Heart left ventricle (tissue), 16 donors: ENCODE results near the gene PEAK1. TPM values are rescaled to one million over a fixed set of nuclear protein-coding genes. Genes with fewer than 3 reads are reported as not detected.
A peak's percentile ranks its signal among the peaks of the same experiment; 100 is the strongest.
"Not testable (repeated sequence)": the region's sequence is repeated elsewhere in the genome, so short reads cannot be mapped to it uniquely, and the experiment has no call there.

Source experiments
- ATAC-seq, 4 donors: fragments of 200-7000 bp; cut with Tn5 transposase; one replicate each; pipeline ENCODE4 v1.9.1; 2020 to 2022; ENCODE audit warnings: moderate library complexity in 4 of 4, mild to moderate bottlenecking in 3 of 4, moderate number of reproducible peaks in 1 of 4
- DNase-seq, 5 donors: peaks; one replicate each; pipeline ENCODE4 v3.0.0-alpha.2; 2020
- H3K27ac ChIP-seq, 12 donors: fragments of 200-600 bp; sonication (generic) in 4 of 12; one replicate each; pipeline versions ENCODE4 v1.5.0 to v1.8.0; 2016 to 2022; ENCODE audit warnings: mild to moderate bottlenecking in 2 of 12
- H3K27me3 ChIP-seq, 9 donors: fragments of 200-600 bp; sonication (generic) in 2 of 9; one replicate each; pipeline versions ENCODE4 v1.5.1 to v1.8.0; 2016 to 2022; ENCODE audit warnings: mild to moderate bottlenecking in 3 of 9
- H3K36me3 ChIP-seq, 9 donors: fragments of 200-600 bp; sonication (generic) in 2 of 9; one replicate each; pipeline versions ENCODE4 v1.5.0 to v1.8.0; 2018 to 2022; ENCODE audit warnings: mild to moderate bottlenecking in 2 of 9
- H3K4me1 ChIP-seq, 12 donors: fragments of 200-600 bp; sonication (generic) in 4 of 12; one replicate each; pipeline versions ENCODE4 v1.5.0 to v1.8.0; 2016 to 2022; ENCODE audit warnings: mild to moderate bottlenecking in 3 of 12
- H3K4me3 ChIP-seq, 12 donors: fragments of 200-600 bp; sonication (generic) in 4 of 12; one replicate each; pipeline versions ENCODE4 v1.5.0 to v1.8.0; 2017 to 2022; ENCODE audit warnings: mild to moderate bottlenecking in 9 of 12, moderate library complexity in 4 of 12
- H3K9me3 ChIP-seq, 12 donors: fragments of 200-600 bp; sonication (generic) in 4 of 12; one replicate each; pipeline versions ENCODE4 v1.5.0 to v1.8.0; 2016 to 2022; ENCODE audit warnings: mild to moderate bottlenecking in 1 of 12
- CTCF ChIP-seq, 12 donors: fragments of 200-600 bp; sonication (generic) in 4 of 12; IDR thresholded peaks; one replicate each; pipeline versions ENCODE4 v1.5.0 to v1.8.0; 2018 to 2022; ENCODE audit warnings: antibody characterized with exemption in 12 of 12, mild to moderate bottlenecking in 5 of 12
- POLR2A ChIP-seq, 2 donors: fragments of 450-650 bp; IDR thresholded peaks; one replicate each; pipeline ENCODE4 v1.6.1; 2017; ENCODE audit warnings: antibody characterized with exemption in 2 of 2, mild to moderate bottlenecking in 2 of 2, moderate library complexity in 2 of 2
- whole genome bisulfite sequencing, 4 donors: extraction: QIAGEN DNeasy Blood & Tissue Kit in 2 of 4; methylation state at CpG; one replicate each; pipeline versions ENCODE4 v1.1.5 to v1.1.7; 2013 to 2018; 5-methylcytosine and 5-hydroxymethylcytosine counted together
- intact Hi-C, 10 donors: fragments of 100-400 bp; cut with DNase I; formaldehyde crosslinking; loops; one replicate each; pipeline versions ENCODE4 v1.11.1 to v1.14.2; 2022
- polyA plus RNA-seq, 2 donors: library from polyadenylated mRNA; stranded (reverse); fragments of 200-250 nt; gene quantifications; one replicate each; pipeline ENCODE4 v1.2.3, GENCODE V29; 2013
- total RNA-seq, 9 donors: library from RNA; depleted of rRNA in 2 of 9; stranded (reverse); fragments of >200 nt in 2 of 9; fragmentation: NEBNext Ultra II Directional in 3 of 9; extraction: Animal tissue kit (Norgen Biotek cat#: 25700) in 3 of 9; gene quantifications; one replicate each; pipeline versions ENCODE4 v1.1.0 to v1.2.4, GENCODE V29; 2016 to 2023
- donor health status: ischemic (EF 13 %, LVEDD 7.1; RV severe dilation, severe dysfunction).
- donor health status: healthy with polysubstance abuse.
- donor health status: DM: no; HTN: yes; CAD: no.
- donor health status: DM: no; HTN: no; CAD: no.
- donor health status: ischemic (EF 25% LVEDD 6.9; RV normal size, moderate dysfunction).
- donor health status: ischemic (EF 25% LVEDD 5.7; RV mildly dilated, moderate dysfunction).
- donor health status: healthy.
- donor health status: DM: yes; HTN: yes; CAD: no.
- donor health status: ischemic (EF 35%, LVEDD 5.7; RV mildly dilated, moderate dysfunction).
- donor health status: nonischemic (EF 11% LVEDD 7.7; RV severe dilation, severe dysfunction).
- donor health status: DM: yes; HTN: yes; CAD: no.
- donor health status: PGD.
- donor health status: ischemic (EF 29% LVEDD 5.4; RV normal size, mild dysfunction).
- donor health status: nonischemic (EF 23%, LVEDD 6.1; RV moderate dilation, normal function).

PEAK1 gene
- total and polyA plus RNA-seq, 11 donors: 12.8 to 139 (median 86.3) TPM

GRCh38 chr15:77187751-77188464, 232.0 kb downstream of the PEAK1 start:
- no peaks in the 10 kb centered on the region for H3K36me3 ChIP-seq
- ATAC-seq (peak; percentile 83 to 94 (median 86)), DNase-seq (peak in 4 of 5 donors; percentile 50 to 80 (median 64))
- no peaks in the 10 kb centered on the region for H3K27me3 ChIP-seq
- H3K9me3 ChIP-seq: no peaks in the 10 kb centered on the region
- 40 to 57% (median 49%) methylated on average over 4 of the region's 4 CpGs for WGBS, 4 donors
- peak overlapping the region in 1 of 12 donors; percentile 6 for H3K4me3 ChIP-seq
- peak overlapping the region; percentile 42 to 93 (median 86) for H3K27ac ChIP-seq
- H3K4me1 ChIP-seq: peaks cover 3 to 67% (median 55%) of the 10 kb centered on the region in 12 donors
- TF ChIP-seq CTCF (IDR thresholded peaks at IDR 0.05): no peak
- TF ChIP-seq POLR2A (IDR thresholded peaks at IDR 0.05): no peak
- intact Hi-C loops: loop anchor here (1.0 to 10.0 kb wide), 13 partner anchors 66 to 447 kb away; partner anchors contain the start of genes LINGO1 (in 4 of the 10), HMG20A (in 2 of the 10) and PEAK1 (in 2 of the 10)

GRCh38 chr15:77186594-77187011, 233.3 kb downstream of the PEAK1 start:
- no peaks in the 10 kb centered on the region for H3K9me3 ChIP-seq
- ATAC-seq (peak in 3 of 4 donors; percentile 24 to 53 (median 33)), DNase-seq (no peak)
- no peaks in the 10 kb centered on the region for H3K27me3 ChIP-seq
- WGBS, 4 donors: 42 to 47% (median 44%) methylated on average over 3 of the region's 3 CpGs
- H3K4me3 ChIP-seq: no peak overlapping the region
- peaks cover 0 to 3% (median 2%) of the 10 kb centered on the region in 9 donors for H3K36me3 ChIP-seq
- H3K4me1 ChIP-seq: peaks cover 3 to 66% (median 49%) of the 10 kb centered on the region in 12 donors
- intact Hi-C loops: loop anchor here (1.0 to 10.0 kb wide), 13 partner anchors 64 to 448 kb away; partner anchors contain the start of genes LINGO1 (in 4 of the 10), HMG20A (in 1 of the 10) and PEAK1 (in 1 of the 10)
- H3K27ac ChIP-seq: peak overlapping the region; percentile 42 to 93 (median 86)
- peak; percentile 40 to 76 (median 64) for TF ChIP-seq CTCF (IDR thresholded peaks at IDR 0.05)
- no peak for TF ChIP-seq POLR2A (IDR thresholded peaks at IDR 0.05)

GRCh38 chr15:77185242-77185785, 234.6 kb downstream of the PEAK1 start:
- peaks cover 3 to 76% (median 46%) of the 10 kb centered on the region in 12 donors for H3K4me1 ChIP-seq
- no peaks in the 10 kb centered on the region for H3K27me3 ChIP-seq
- peak overlapping the region in 9 of 12 donors; percentile 42 to 93 (median 87) for H3K27ac ChIP-seq
- no peak for DNase-seq
- peak in 2 of 4 donors; percentile 36 to 54 for ATAC-seq
- no peak overlapping the region for H3K4me3 ChIP-seq
- intact Hi-C loops: loop anchor here in 8 of 10 donors (5.0 to 10.0 kb wide), 7 partner anchors 63 to 449 kb away; partner anchors contain the start of gene LINGO1 (in 4 of the 8)
- H3K36me3 ChIP-seq: peaks cover 0 to 16% (median 14%) of the 10 kb centered on the region in 9 donors
- 51 to 69% (median 62%) methylated on average over 2 of the region's 2 CpGs for WGBS, 4 donors
- TF ChIP-seq CTCF (IDR thresholded peaks at IDR 0.05) (no peak), POLR2A (IDR thresholded peaks at IDR 0.05) (no peak)
- H3K9me3 ChIP-seq: no peaks in the 10 kb centered on the region

- intact Hi-C loops: loop anchor here in 2 of 10 donors (10.0 kb wide), 2 partner anchors 70 to 450 kb away; partner anchors contain the start of gene LINGO1 (in 1 of the 2)
- WGBS, 4 donors: 96 to 100% (median 99%) methylated on average over 4 of the region's 4 CpGs
- ATAC-seq: not testable (repeated sequence)
These were observed 235.6 kb downstream of the PEAK1 start for GRCh38 chr15:77184352-77184751.

More at GRCh38 chr15:77184352-77184751, 235.6 kb downstream of the PEAK1 start:
- peaks cover 0 to 25% (median 14%) of the 10 kb centered on the region in 9 donors for H3K36me3 ChIP-seq
- H3K4me3 ChIP-seq, DNase-seq, H3K27me3 ChIP-seq, H3K9me3 ChIP-seq: not testable (repeated sequence)
- H3K27ac ChIP-seq: peak overlapping the region in 1 of 12 donors; percentile 90
- H3K4me1 ChIP-seq: peaks cover 3 to 76% (median 39%) of the 10 kb centered on the region in 12 donors
